Measurements from ENCODE around the gene FOXO3. TPM values are rescaled to one million over a fixed set of nuclear protein-coding genes. Genes with fewer than 3 reads are reported as not detected.

The FOXO3 gene
- total RNA-seq, 1 experiment from 2014 or later: 14.4 TPM

- no peak for DNase-seq (ENCODE audit: low read depth)
These were observed 13.9 kb downstream of the FOXO3 start for GRCh38 chr6:108574457-108575141.

- DNase-seq (ENCODE audit: low read depth): no peak
These were observed 15.3 kb downstream of the FOXO3 start for GRCh38 chr6:108575905-108576494.

- no peak for DNase-seq (ENCODE audit: low read depth)
These were observed 16.0 kb downstream of the FOXO3 start for GRCh38 chr6:108576709-108577108.

- DNase-seq (ENCODE audit: low read depth): no peak
These were observed 17.4 kb downstream of the FOXO3 start for GRCh38 chr6:108578166-108578565.

- peak; percentile 37 for DNase-seq (ENCODE audit: low read depth)
These were observed 18.0 kb downstream of the FOXO3 start for GRCh38 chr6:108578595-108579327.

GRCh38 chr6:108579328-108579721, 18.6 kb downstream of the FOXO3 start:
- no peak for DNase-seq (ENCODE audit: low read depth)

GRCh38 chr6:108580646-108581045, 19.9 kb downstream of the FOXO3 start:
- no peak for DNase-seq (ENCODE audit: low read depth)

- DNase-seq (ENCODE audit: low read depth): peak; percentile 69
These were observed 20.7 kb downstream of the FOXO3 start for GRCh38 chr6:108581237-108581931.

GRCh38 chr6:108581932-108582475, 21.3 kb downstream of the FOXO3 start:
- DNase-seq (ENCODE audit: low read depth): no peak

- DNase-seq (ENCODE audit: low read depth): no peak
These were observed 21.9 kb downstream of the FOXO3 start for GRCh38 chr6:108582618-108583017.

GRCh38 chr6:108584323-108584722, 23.6 kb downstream of the FOXO3 start:
- no peak for DNase-seq (ENCODE audit: low read depth)

GRCh38 chr6:108585359-108585758, 24.6 kb downstream of the FOXO3 start:
- no peak for DNase-seq (ENCODE audit: low read depth)

GRCh38 chr6:108585921-108586536, 25.3 kb downstream of the FOXO3 start:
- no peak for DNase-seq (ENCODE audit: low read depth)

GRCh38 chr6:108587258-108588059, 26.7 kb downstream of the FOXO3 start:
- peak; percentile 54 for DNase-seq (ENCODE audit: low read depth)

GRCh38 chr6:108588586-108588985, 27.9 kb downstream of the FOXO3 start:
- DNase-seq (ENCODE audit: low read depth): peak; percentile 53

GRCh38 chr6:108589244-108589791, 28.6 kb downstream of the FOXO3 start:
- DNase-seq (ENCODE audit: low read depth): peak; percentile 69

- no peak for DNase-seq (ENCODE audit: low read depth)
These were observed 30.5 kb downstream of the FOXO3 start for GRCh38 chr6:108591040-108591816.

- DNase-seq (ENCODE audit: low read depth): peak; percentile 84
These were observed 31.9 kb downstream of the FOXO3 start for GRCh38 chr6:108592371-108593337.
